HG02610 (cell line): ENCODE data around the gene CDH4.

Source experiments
- ATAC-seq: cut with Tn5 transposase; IDR thresholded peaks from one replicate; pipeline ENCODE4 v1.9.1; 2021; ENCODE audit warnings: mild to moderate bottlenecking, moderate library complexity; ENCODE audit not compliant: unreplicated experiment

Gene CDH4

GRCh38 chr20:61640131-61640870, 388.2 kb downstream of the CDH4 start:
- no peak for ATAC-seq

- no peak for ATAC-seq
Observed at GRCh38 chr20:61640871-61641245, 388.8 kb downstream of the CDH4 start.

- ATAC-seq: no peak
Observed at GRCh38 chr20:61643656-61644377, 391.8 kb downstream of the CDH4 start.

GRCh38 chr20:61644378-61645076, 392.5 kb downstream of the CDH4 start:
- no peak for ATAC-seq

GRCh38 chr20:61645732-61646131, 393.7 kb downstream of the CDH4 start:
- no peak for ATAC-seq

- no peak for ATAC-seq
Observed at GRCh38 chr20:61646453-61646852, 394.4 kb downstream of the CDH4 start.

GRCh38 chr20:61646986-61647385, 394.9 kb downstream of the CDH4 start:
- no peak for ATAC-seq

- no peak for ATAC-seq
Observed at GRCh38 chr20:61647702-61648101, 395.6 kb downstream of the CDH4 start.

- no peak for ATAC-seq
Observed at GRCh38 chr20:61649105-61649859, 397.2 kb downstream of the CDH4 start.

- ATAC-seq: no peak
Observed at GRCh38 chr20:61649860-61650162, 397.8 kb downstream of the CDH4 start.

- no peak for ATAC-seq
Observed at GRCh38 chr20:61650912-61651733, 399.1 kb downstream of the CDH4 start.

GRCh38 chr20:61652146-61652545, 400.1 kb downstream of the CDH4 start:
- no peak for ATAC-seq

GRCh38 chr20:61654726-61655125, 402.7 kb downstream of the CDH4 start:
- no peak for ATAC-seq

- ATAC-seq: no peak
Observed at GRCh38 chr20:61655591-61655990, 403.5 kb downstream of the CDH4 start.

- ATAC-seq: no peak
Observed at GRCh38 chr20:61656198-61656597, 404.1 kb downstream of the CDH4 start.

GRCh38 chr20:61657721-61658377, 405.8 kb downstream of the CDH4 start:
- ATAC-seq: no peak

- no peak for ATAC-seq
Observed at GRCh38 chr20:61658563-61658962, 406.5 kb downstream of the CDH4 start.

GRCh38 chr20:61659246-61659993, 407.4 kb downstream of the CDH4 start:
- no peak for ATAC-seq

- no peak for ATAC-seq
Observed at GRCh38 chr20:61659994-61660346, 407.9 kb downstream of the CDH4 start.
